B cell (primary cell): Measurements from ENCODE around the gene DLX2. TPM values are rescaled to one million over a fixed set of nuclear protein-coding genes. Genes with fewer than 3 reads are reported as not detected.

ENCODE experiments used
- ATAC-seq: fragments of 200-7000 bp; cut with Tn5 transposase; one replicate; pipeline ENCODE4 v1.10.0; 2021; ENCODE audit warnings: low read depth, mild to moderate bottlenecking, moderate number of reproducible peaks, moderate library complexity
- CTCF ChIA-PET: fragments of 350-600 bp; sonication (Branson Sonifier 250); formaldehyde crosslinking; loops from one replicate; lab custom pipeline; 2021; ENCODE audit warnings: antibody characterized with exemption, inconsistent platforms; lab: Charles Lee
- POLR2A ChIA-PET: fragments of 350-600 bp; sonication (Branson Sonifier 250); formaldehyde crosslinking; loops from one replicate; lab custom pipeline; 2021; ENCODE audit warnings: antibody characterized with exemption; lab: Charles Lee
- DNase-seq: peaks from one replicate; pipeline ENCODE4 v3.0.0; 2013
- H2AFZ ChIP-seq: 2 replicates; pipeline ENCODE4 v1.6.1; 2012; ENCODE audit warnings: mild to moderate bottlenecking, low read depth, low read length; ENCODE audit not compliant: insufficient read depth, poor library complexity, severe bottlenecking
- H3K27ac ChIP-seq, 2 donors: 1 replicate in 1 of 2; 2 replicates in 1 of 2; pipeline ENCODE4 v1.5.1; 2012 to 2013; ENCODE audit warnings: low read length in 2 of 2, mild to moderate bottlenecking in 2 of 2, moderate library complexity in 1 of 2
- H3K27me3 ChIP-seq, 4 experiments: fragments of 200-600 bp in 1 of 4; sonication (generic) in 1 of 4; replicated peaks in 1 of 4; 1 replicate in 2 of 4; 2 replicates in 2 of 4; pipeline versions ENCODE4 v1.6.1 to v1.7.0; 2013 to 2016; ENCODE audit warnings: low read length in 3 of 4, mild to moderate bottlenecking in 2 of 4, mixed read lengths in 1 of 4, moderate library complexity in 1 of 4; ENCODE audit not compliant: insufficient read depth in 4 of 4, control insufficient read depth in 3 of 4; ENCODE audit errors: control extremely low read depth in 1 of 4
- H3K36me3 ChIP-seq, 2 experiments: replicated peaks in 1 of 2; 1 replicate in 1 of 2; 2 replicates in 1 of 2; pipeline versions ENCODE4 v1.6.1 to v1.7.1; 2013; ENCODE audit warnings: low read length in 1 of 2; ENCODE audit not compliant: insufficient read depth in 2 of 2, control insufficient read depth in 1 of 2; ENCODE audit errors: control extremely low read depth in 1 of 2, extremely low read depth in 1 of 2
- H3K4me1 ChIP-seq, 2 donors: fragments of 200-600 bp in 1 of 2; sonication (generic) in 1 of 2; 1 replicate in 1 of 2; 2 replicates in 1 of 2; pipeline versions ENCODE4 v1.5.1 to v1.6.1; 2013 to 2017; ENCODE audit warnings: low read length in 2 of 2; ENCODE audit not compliant: control insufficient read depth in 2 of 2, insufficient read depth in 2 of 2
- H3K4me2 ChIP-seq: replicated peaks from 2 replicates; pipeline ENCODE3; 2012; ENCODE audit warnings: mild to moderate bottlenecking, low read depth, low read length; ENCODE audit not compliant: poor library complexity, severe bottlenecking
- H3K4me3 ChIP-seq, 5 experiments: fragments of 200-600 bp in 1 of 5; sonication (generic) in 1 of 5; 1 replicate in 3 of 5; 2 replicates in 2 of 5; pipeline versions ENCODE4 v1.5.1 to v1.7.0; 2011 to 2016; ENCODE audit warnings: low read length in 4 of 5, mild to moderate bottlenecking in 4 of 5, low read depth in 2 of 5, control low read depth in 1 of 5, moderate library complexity in 1 of 5; ENCODE audit not compliant: insufficient read depth in 1 of 5; ENCODE audit errors: control extremely low read depth in 1 of 5, extremely low read depth in 1 of 5
- H3K79me2 ChIP-seq: fragments of 200-600 bp; sonication (generic); one replicate; pipeline ENCODE4 v1.6.0; 2016; ENCODE audit warnings: low read length; ENCODE audit not compliant: control insufficient read depth, insufficient read depth
- H3K9ac ChIP-seq: fragments of 200-600 bp; sonication (generic); 2 replicates; pipeline ENCODE4 v1.6.1; 2017; ENCODE audit warnings: mild to moderate bottlenecking, low read length, moderate library complexity
- H3K9me3 ChIP-seq, 3 donors: one replicate each; pipeline versions ENCODE4 v1.6.1 to v1.7.1; 2013; ENCODE audit warnings: low read length in 2 of 3; ENCODE audit not compliant: control insufficient read depth in 2 of 3, insufficient read depth in 1 of 3; ENCODE audit errors: control extremely low read depth in 1 of 3
- H4K20me1 ChIP-seq: 2 replicates; pipeline ENCODE4 v1.6.0; 2012; ENCODE audit warnings: mild to moderate bottlenecking, low read length; ENCODE audit not compliant: insufficient read depth, control insufficient read depth, poor library complexity, severe bottlenecking
- H3K27ac Mint-ChIP-seq: one replicate; pipeline ENCODE4 v1.8.0; 2021; ENCODE audit warnings: mixed read lengths
- H3K27me3 Mint-ChIP-seq: one replicate; pipeline ENCODE4 v1.8.0; 2021; ENCODE audit warnings: mixed read lengths
- H3K4me1 Mint-ChIP-seq: one replicate; pipeline ENCODE4 v1.8.0; 2021; ENCODE audit warnings: mixed read lengths
- H3K4me3 Mint-ChIP-seq: one replicate; pipeline ENCODE4 v1.8.0; 2021; ENCODE audit warnings: mixed read lengths
- H3K9me3 Mint-ChIP-seq: one replicate; pipeline ENCODE4 v1.8.0; 2022; ENCODE audit warnings: mixed read lengths; ENCODE audit not compliant: insufficient read depth
- CTCF ChIP-seq: fragments of 200-600 bp; IDR thresholded peaks from one replicate; pipeline ENCODE4 v1.8.0; 2022; ENCODE audit warnings: antibody characterized with exemption, mild to moderate bottlenecking
- EZH2 ChIP-seq: IDR thresholded peaks from 2 replicates; pipeline ENCODE4 v1.6.1; 2012; ENCODE audit warnings: borderline replicate concordance, low read depth, mild to moderate bottlenecking, moderate library complexity, low read length; ENCODE audit not compliant: insufficient read depth, poor library complexity, severe bottlenecking
- WGBS: methylation state at CpG from one replicate; pipeline ENCODE4 v1.1.5; 2013; ENCODE audit warnings: missing lambda C conversion rate; ENCODE audit not compliant: insufficient coverage; 5-methylcytosine and 5-hydroxymethylcytosine counted together
- intact Hi-C: fragments of 100-400 bp; cut with micrococcal nuclease; formaldehyde crosslinking; loops from one replicate; pipeline ENCODE4 v1.10.0; 2022
- polyA plus RNA-seq: library from polyadenylated mRNA; depleted of rRNA; stranded (reverse); fragments of >200 nt; gene quantifications from 2 replicates; pipeline ENCODE4 v1.2.3, GENCODE V29; 2012
- total RNA-seq, 2 donors: library from RNA; stranded (reverse); fragments of 120-200 nt in 1 of 2; gene quantifications; 1 replicate in 1 of 2; 2 replicates in 1 of 2; pipeline versions ENCODE4 v1.2.3 to v1.2.4, GENCODE V29; 2013 to 2022

DLX2 gene
- total and polyA plus RNA-seq, 2 donors (not counting 1 experiment from before 2014, with no cell fraction given): 0.13 to 0.52 TPM

DNA sequence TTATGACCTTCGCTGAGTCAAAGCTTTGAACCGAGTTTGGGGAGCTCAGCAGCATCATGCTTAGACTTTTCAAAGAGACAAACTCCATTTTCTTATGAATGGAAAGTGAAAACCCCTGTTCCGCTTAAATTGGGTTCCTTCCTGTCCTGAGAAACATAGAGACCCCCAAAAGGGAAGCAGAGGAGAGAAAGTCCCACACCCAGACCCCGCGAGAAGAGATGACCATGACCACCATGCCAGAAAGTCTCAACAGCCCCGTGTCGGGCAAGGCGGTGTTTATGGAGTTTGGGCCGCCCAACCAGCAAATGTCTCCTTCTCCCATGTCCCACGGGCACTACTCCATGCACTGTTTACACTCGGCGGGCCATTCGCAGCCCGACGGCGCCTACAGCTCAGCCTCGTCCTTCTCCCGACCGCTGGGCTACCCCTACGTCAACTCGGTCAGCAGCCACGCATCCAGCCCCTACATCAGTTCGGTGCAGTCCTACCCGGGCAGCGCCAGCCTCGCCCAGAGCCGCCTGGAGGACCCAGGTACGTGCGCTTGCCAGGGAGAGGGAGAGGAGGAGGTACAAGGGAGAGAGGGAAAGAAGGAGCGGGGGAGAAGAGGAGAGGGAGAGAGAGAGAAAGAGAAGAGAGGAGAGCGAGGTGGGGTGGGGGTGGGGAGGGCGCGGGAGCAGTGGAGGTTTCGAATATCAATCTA is 17.1 kb downstream of the DLX2 start, which contains the start of gene DLX1:
TSS of gene DLX1 (plus strand) at position 48 of the 700 bp plus-strand sequence. CDS start at position 219, 171 bp downstream.
- no peaks in the 10 kb centered on the region for H3K9me3 Mint-ChIP-seq
- peaks cover 66% of the 10 kb centered on the region for H3K27me3 Mint-ChIP-seq
- peaks cover 2 to 94% (median 47%) of the 10 kb centered on the region in 3 donors for H3K9me3 ChIP-seq

More for the DNA sequence above, 17.1 kb downstream of the DLX2 start, which contains the start of gene DLX1:
- Histone ChIP-seq H3K4me2 (peak within 1 kb of the TSS; percentile 79), H3K9ac (peak within 1 kb of the TSS; percentile 50), H3K4me1 (peaks cover 54 to 79% of the 10 kb centered on the region in 2 donors), H4K20me1 (peaks cover 6% of the 10 kb centered on the region), H3K36me3 (no peaks in the 10 kb centered on the region), H3K27ac (no peak within 1 kb of the TSS), H3K79me2 (no peaks in the 10 kb centered on the region), H3K4me3 (peak within 1 kb of the TSS; percentile 9 to 59 (median 43)), H2AFZ (peak within 1 kb of the TSS; percentile 20), H3K27me3 (peaks cover 0 to 100% (median 93%) of the 10 kb centered on the region in 4 experiments)
- intact Hi-C loops: no loop called here
- ATAC-seq: peak; percentile 47
- POLR2A ChIA-PET: interaction anchor here (0.8 to 0.9 kb wide), 2 partner anchors 13 to 17 kb away, joined by 3 read pairs; partner anchors contain the start of gene DLX2
- Mint-ChIP-seq H3K4me3 (peak within 1 kb of the TSS; percentile 79), H3K27ac (peak within 1 kb of the TSS; percentile 73), H3K4me1 (peaks cover 41% of the 10 kb centered on the region)
- CTCF ChIA-PET: interaction anchor here (1.0 to 10.1 kb wide), 2 partner anchors 11 to 19 kb away, joined by 3 to 58 read pairs; partner anchors contain the start of gene DLX2
- WGBS: 7% methylated on average over 28 of the region's 34 CpGs
- no peak for DNase-seq
- no peak for TF ChIP-seq EZH2
- no peak for TF ChIP-seq CTCF
